ENCODE results near the gene PDS5B.

PDS5B gene

GRCh38 chr13:32589471-32589870, 3.2 kb downstream of the PDS5B start (continued):
- TF ChIP-seq ZNF362 (tag by site-specific recombination; IDR thresholded peaks at IDR 0.05) (no peak), BCL11B (tag by site-specific recombination; IDR thresholded peaks at IDR 0.05; ENCODE audit: low read depth) (no peak), ZNF416 (tag by site-specific recombination; IDR thresholded peaks at IDR 0.05) (no peak), ZNF501 (tag by site-specific recombination; IDR thresholded peaks at IDR 0.05) (no peak), ZFP3 (tag by site-specific recombination; IDR thresholded peaks at IDR 0.05; ENCODE audit: low read depth) (no peak), ZNF555 (tag by site-specific recombination; conservative IDR thresholded peaks at IDR 0.05) (no peak)

GRCh38 chr13:32590266-32590665, 4.0 kb downstream of the PDS5B start:
- Histone ChIP-seq H3K36me3 (ENCODE audit: control insufficient read depth in 2 of 2, insufficient read depth in 1 of 2, low read length in 2 of 2) (no peaks in the 10 kb centered on the region), H3K4me1 (ENCODE audit: control insufficient read depth, insufficient read depth, low read length) (peaks cover 7% of the 10 kb centered on the region; the same call in 1 of the 2 replicates), H3K4me3 (ENCODE audit: low read depth, low read length) (no peak overlapping the region), H3K27ac (ENCODE audit: extremely low read depth, low read depth, low read length) (no peak overlapping the region), H3K9me3 (ENCODE audit: control insufficient read depth, insufficient read depth, low read depth, low read length) (no peaks in the 10 kb centered on the region)
- TF ChIP-seq FEZF1 (tag by site-specific recombination; IDR thresholded peaks at IDR 0.05) (peak; percentile 32; the same call in 1 of the 2 replicates), ZNF529 (tag by site-specific recombination; IDR thresholded peaks at IDR 0.05; ENCODE audit: insufficient replicate concordance) (no peak), ZNF449 (tag by site-specific recombination; IDR thresholded peaks at IDR 0.05) (peak; percentile 56; the same call in 1 of the 2 replicates)
- POLR2A ChIA-PET = no interaction called here
- CTCF ChIA-PET = interaction anchor here (0.7 to 1.0 kb wide), 2 partner anchors 61 to 513 kb away, joined by 4 to 5 read pairs; no protein-coding TSS in a partner anchor

GRCh38 chr13:32592082-32592481, 5.8 kb downstream of the PDS5B start:
- Histone ChIP-seq H3K36me3 (ENCODE audit: control insufficient read depth in 2 of 2, insufficient read depth in 1 of 2, low read length in 2 of 2) (no peaks in the 10 kb centered on the region), H3K27ac (ENCODE audit: extremely low read depth, low read depth, low read length) (no peak overlapping the region), H3K4me3 (ENCODE audit: low read depth, low read length) (no peak overlapping the region), H3K9me3 (ENCODE audit: control insufficient read depth, insufficient read depth, low read depth, low read length) (no peaks in the 10 kb centered on the region), H3K4me1 (ENCODE audit: control insufficient read depth, insufficient read depth, low read length) (peaks cover 7% of the 10 kb centered on the region; the same call in 1 of the 2 replicates)
- ChIA-PET POLR2A (no interaction called here), CTCF (interaction anchor here (0.9 kb wide), 1 partner anchor 58 kb away, joined by 3 read pairs; no protein-coding TSS in a partner anchor)
- no peak for TF ChIP-seq PRDM1 (tag by site-specific recombination; IDR thresholded peaks at IDR 0.05)
- TF ChIP-seq SCRT1 (tag by site-specific recombination; IDR thresholded peaks at IDR 0.05; ENCODE audit: borderline replicate concordance) = peak; percentile 74
- peak; percentile 81 for TF ChIP-seq SCRT2 (tag by site-specific recombination; IDR thresholded peaks at IDR 0.05)

- H3K36me3 ChIP-seq (ENCODE audit: control insufficient read depth in 2 of 2, insufficient read depth in 1 of 2, low read length in 2 of 2) = no peaks in the 10 kb centered on the region
- H3K27ac ChIP-seq (ENCODE audit: extremely low read depth, low read depth, low read length) = no peak overlapping the region
- TF ChIP-seq ZNF341 (tag by site-specific recombination; IDR thresholded peaks at IDR 0.05; ENCODE audit: low read depth) = no peak
- no peak for TF ChIP-seq ZNF776 (tag by site-specific recombination; IDR thresholded peaks at IDR 0.05; ENCODE audit: borderline replicate concordance)
- TF ChIP-seq PRDM4 (tag by site-specific recombination; IDR thresholded peaks at IDR 0.05) = no peak
- no peak for TF ChIP-seq CTCF (tag by site-specific recombination; IDR thresholded peaks at IDR 0.05)
- no peak overlapping the region for H3K4me3 ChIP-seq (ENCODE audit: low read depth, low read length)
- POLR2A ChIA-PET = no interaction called here
- no peaks in the 10 kb centered on the region for H3K9me3 ChIP-seq (ENCODE audit: control insufficient read depth, insufficient read depth, low read depth, low read length)
- H3K4me1 ChIP-seq (ENCODE audit: control insufficient read depth, insufficient read depth, low read length) = peaks cover 5% of the 10 kb centered on the region; the same call in 1 of the 2 replicates
- CTCF ChIA-PET = no interaction called here
Observed at GRCh38 chr13:32594157-32594738, 8.0 kb downstream of the PDS5B start.

Data from HEK293 (cell line).